HepG2 (cell line): ENCODE measurements around the gene PRPSAP1. TPM values are rescaled to one million over a fixed set of nuclear protein-coding genes. Genes with fewer than 3 reads are reported as not detected.

ENCODE experiments used
- BCL6 ChIP-seq: IDR thresholded peaks from 2 replicates; pipeline ENCODE4 v1.6.1; 2016; ENCODE audit warnings: missing genetic modification reagents, missing compliant biosample characterization
- BRCA1 ChIP-seq: sonication (generic); formaldehyde crosslinking; IDR thresholded peaks from 2 replicates; pipeline ENCODE4 v1.4.0; 2020; ENCODE audit warnings: missing genetic modification reagents
- FOXA3 ChIP-seq: IDR thresholded peaks from 2 replicates; pipeline ENCODE4 v1.6.1; 2016; ENCODE audit warnings: missing genetic modification reagents, missing compliant biosample characterization
- GATAD1 ChIP-seq: IDR thresholded peaks from 2 replicates; pipeline ENCODE4 v1.6.1; 2016; ENCODE audit warnings: missing genetic modification reagents, missing compliant biosample characterization
- HNF4A ChIP-seq: sonication (generic); formaldehyde crosslinking; IDR thresholded peaks from 2 replicates; pipeline ENCODE4 v1.4.0; 2020; ENCODE audit warnings: missing genetic modification reagents
- MAF1 ChIP-seq: sonication (generic); formaldehyde crosslinking; IDR thresholded peaks from 2 replicates; pipeline ENCODE4 v1.5.0; 2020; ENCODE audit warnings: missing genetic modification reagents, borderline replicate concordance
- MED1 ChIP-seq: sonication (generic); formaldehyde crosslinking; IDR thresholded peaks from 2 replicates; pipeline ENCODE4 v1.4.0; 2020; ENCODE audit warnings: missing genetic modification reagents
- NBN ChIP-seq: fragments of 450-650 bp; conservative IDR thresholded peaks from 2 replicates; pipeline ENCODE4 v1.6.1; 2017
- NRL ChIP-seq: sonication (generic); formaldehyde crosslinking; IDR thresholded peaks from 2 replicates; pipeline ENCODE4 v1.5.0; 2020; ENCODE audit warnings: missing genetic modification reagents, mild to moderate bottlenecking, moderate library complexity, borderline replicate concordance
- PTBP1 ChIP-seq: fragments of 200-400 bp; formaldehyde crosslinking; IDR thresholded peaks from 2 replicates; pipeline ENCODE4 v1.6.1; 2018; ENCODE audit warnings: low read length, low read depth; ENCODE audit not compliant: poor library complexity, severe bottlenecking
- RAD21 ChIP-seq: fragments of 450-650 bp; formaldehyde crosslinking; IDR thresholded peaks from 2 replicates; pipeline ENCODE4 v1.5.0; 2020; ENCODE audit warnings: mild to moderate bottlenecking
- SMAD3 ChIP-seq: sonication (generic); formaldehyde crosslinking; IDR thresholded peaks from 2 replicates; pipeline ENCODE4 v1.4.0; 2020; ENCODE audit warnings: missing genetic modification reagents
- THAP11 ChIP-seq: IDR thresholded peaks from 2 replicates; pipeline ENCODE4 v1.6.1; 2016; ENCODE audit warnings: missing biosample characterization, missing genetic modification reagents
- TP53 ChIP-seq: sonication (generic); formaldehyde crosslinking; conservative IDR thresholded peaks from 2 replicates; pipeline ENCODE4 v1.4.0; 2020; ENCODE audit warnings: missing genetic modification reagents
- ZSCAN12 ChIP-seq: sonication (generic); formaldehyde crosslinking; IDR thresholded peaks from 2 replicates; pipeline ENCODE4 v1.9.0; 2021; ENCODE audit warnings: mild to moderate bottlenecking, missing genetic modification reagents
- polyA plus RNA-seq, 8 experiments: library from polyadenylated mRNA; depleted of rRNA in 3 of 8; stranded (reverse) in 7 of 8; unstranded in 1 of 8; fragments of >200 nt; fragmentation: Illumina TruSeq in 4 of 8; extraction: Trizol in 4 of 8; gene quantifications; 2 replicates each; pipeline versions ENCODE4 v1.2.1 to v1.2.3, GENCODE V29; 2011 to 2016; ENCODE audit warnings: low read depth in 4 of 8, missing spikeins in 1 of 8, mixed read lengths in 1 of 8; ENCODE audit not compliant: insufficient read depth in 1 of 8
- total RNA-seq, 5 experiments: library from RNA; depleted of rRNA; stranded (reverse); fragments of >200 nt; fragmentation: Illumina TruSeq; extraction: Trizol; gene quantifications; 2 replicates each; pipeline ENCODE4 v1.2.3, GENCODE V29; 2016; ENCODE audit warnings: low read depth in 1 of 5
- TF ChIP-seq, protein P1 (sequence below): sonication (generic); formaldehyde crosslinking; IDR thresholded peaks from 2 replicates; pipeline ENCODE4 v1.8.0; 2022; ENCODE audit warnings: missing genetic modification reagents, mild to moderate bottlenecking, inconsistent platforms, borderline replicate concordance
- TF ChIP-seq, protein P2 (sequence below): sonication (generic); formaldehyde crosslinking; IDR thresholded peaks from 2 replicates; pipeline ENCODE4 v1.5.0; 2020; ENCODE audit warnings: mild to moderate bottlenecking, missing genetic modification reagents
- TF ChIP-seq, protein P3 (sequence below): sonication (generic); formaldehyde crosslinking; IDR thresholded peaks from 2 replicates; pipeline ENCODE4 v1.5.0; 2020; ENCODE audit warnings: mild to moderate bottlenecking, missing genetic modification reagents, borderline replicate concordance
- TF ChIP-seq, protein P4 (sequence below): sonication (generic); formaldehyde crosslinking; IDR thresholded peaks from 2 replicates; pipeline ENCODE4 v1.4.0; 2020; ENCODE audit warnings: missing genetic modification reagents, borderline replicate concordance
- TF ChIP-seq, protein P5 (sequence below): sonication (generic); IDR thresholded peaks from 2 replicates; pipeline ENCODE4 v1.6.1; 2016; ENCODE audit warnings: low read depth, borderline replicate concordance

The PRPSAP1 gene
- total and polyA plus RNA-seq, 2 of the 13 experiments (the other 11 are each of a cell fraction or from before 2014, with no cell fraction given) = 91.1 to 314 TPM

DNA sequence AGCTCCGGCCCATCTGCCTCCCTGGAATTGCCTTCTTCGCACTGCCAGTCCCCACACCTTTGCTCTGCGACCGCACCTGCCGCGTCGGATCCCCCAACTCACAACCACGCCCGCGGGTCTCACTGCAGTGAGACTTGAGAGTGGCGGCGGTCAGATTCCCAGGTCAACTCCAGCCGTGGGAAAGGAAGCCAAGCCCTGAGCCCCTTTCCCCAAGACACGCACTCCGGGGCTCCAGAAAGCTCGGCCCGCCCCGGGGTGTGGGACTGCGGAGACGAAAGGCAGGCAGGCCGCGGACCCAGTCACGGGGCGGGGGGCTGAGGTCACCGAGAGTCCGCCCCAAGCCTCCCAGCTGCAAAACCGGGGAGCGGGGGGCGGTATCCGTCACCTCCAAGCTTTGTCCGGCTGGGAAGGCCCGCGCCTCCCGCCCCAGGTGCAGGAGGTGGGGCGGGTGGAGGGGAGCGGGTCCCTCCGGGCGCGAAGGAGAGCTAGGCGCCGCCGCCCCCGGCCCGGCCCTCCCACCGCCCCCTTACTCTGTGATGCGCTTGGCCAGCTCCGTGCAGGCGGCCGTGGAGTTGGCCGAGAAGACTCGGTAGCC lies 615 bp downstream of the PRPSAP1 start (continued):
- TF ChIP-seq, protein P1, sequence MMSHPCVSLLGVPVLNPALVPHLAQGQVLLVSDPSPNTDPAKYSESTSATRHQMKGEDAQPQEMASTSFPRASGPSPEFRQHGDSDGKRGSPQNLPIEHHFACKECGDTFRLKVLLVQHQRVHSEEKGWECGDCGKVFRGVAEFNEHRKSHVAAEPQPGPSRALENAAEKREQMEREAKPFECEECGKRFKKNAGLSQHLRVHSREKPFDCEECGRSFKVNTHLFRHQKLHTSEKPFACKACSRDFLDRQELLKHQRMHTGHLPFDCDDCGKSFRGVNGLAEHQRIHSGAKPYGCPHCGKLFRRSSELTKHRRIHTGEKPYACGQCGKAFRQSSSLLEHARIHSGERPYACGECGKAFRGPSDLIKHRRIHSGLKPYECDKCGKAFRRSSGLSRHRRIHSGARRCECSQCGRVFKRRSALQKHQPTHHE = peak; percentile 39; the same call in 1 of the 2 replicates
- TF ChIP-seq NRL (CRISPR knock-in tag) = 0 out of 2 replicates have a peak, but pooled peaks have one; percentile 41
- no peak for TF ChIP-seq NBN
- no peak for TF ChIP-seq HNF4A
- no peak for TF ChIP-seq MAF1 (CRISPR knock-in tag)
- TF ChIP-seq SMAD3 = no peak
- TF ChIP-seq BCL6 (CRISPR knock-in tag) = no peak
- no peak for TF ChIP-seq TP53
- no peak for TF ChIP-seq GATAD1
- TF ChIP-seq, protein P2, sequence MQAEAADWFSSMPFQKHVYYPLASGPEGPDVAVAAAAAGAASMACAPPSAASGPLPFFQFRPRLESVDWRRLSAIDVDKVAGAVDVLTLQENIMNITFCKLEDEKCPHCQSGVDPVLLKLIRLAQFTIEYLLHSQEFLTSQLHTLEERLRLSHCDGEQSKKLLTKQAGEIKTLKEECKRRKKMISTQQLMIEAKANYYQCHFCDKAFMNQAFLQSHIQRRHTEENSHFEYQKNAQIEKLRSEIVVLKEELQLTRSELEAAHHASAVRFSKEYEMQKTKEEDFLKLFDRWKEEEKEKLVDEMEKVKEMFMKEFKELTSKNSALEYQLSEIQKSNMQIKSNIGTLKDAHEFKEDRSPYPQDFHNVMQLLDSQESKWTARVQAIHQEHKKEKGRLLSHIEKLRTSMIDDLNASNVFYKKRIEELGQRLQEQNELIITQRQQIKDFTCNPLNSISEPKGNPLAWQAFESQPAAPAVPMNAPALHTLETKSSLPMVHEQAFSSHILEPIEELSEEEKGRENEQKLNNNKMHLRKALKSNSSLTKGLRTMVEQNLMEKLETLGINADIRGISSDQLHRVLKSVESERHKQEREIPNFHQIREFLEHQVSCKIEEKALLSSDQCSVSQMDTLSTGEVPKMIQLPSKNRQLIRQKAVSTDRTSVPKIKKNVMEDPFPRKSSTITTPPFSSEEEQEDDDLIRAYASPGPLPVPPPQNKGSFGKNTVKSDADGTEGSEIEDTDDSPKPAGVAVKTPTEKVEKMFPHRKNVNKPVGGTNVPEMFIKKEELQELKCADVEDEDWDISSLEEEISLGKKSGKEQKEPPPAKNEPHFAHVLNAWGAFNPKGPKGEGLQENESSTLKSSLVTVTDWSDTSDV (CRISPR knock-in tag) = no peak
- TF ChIP-seq, protein P3, sequence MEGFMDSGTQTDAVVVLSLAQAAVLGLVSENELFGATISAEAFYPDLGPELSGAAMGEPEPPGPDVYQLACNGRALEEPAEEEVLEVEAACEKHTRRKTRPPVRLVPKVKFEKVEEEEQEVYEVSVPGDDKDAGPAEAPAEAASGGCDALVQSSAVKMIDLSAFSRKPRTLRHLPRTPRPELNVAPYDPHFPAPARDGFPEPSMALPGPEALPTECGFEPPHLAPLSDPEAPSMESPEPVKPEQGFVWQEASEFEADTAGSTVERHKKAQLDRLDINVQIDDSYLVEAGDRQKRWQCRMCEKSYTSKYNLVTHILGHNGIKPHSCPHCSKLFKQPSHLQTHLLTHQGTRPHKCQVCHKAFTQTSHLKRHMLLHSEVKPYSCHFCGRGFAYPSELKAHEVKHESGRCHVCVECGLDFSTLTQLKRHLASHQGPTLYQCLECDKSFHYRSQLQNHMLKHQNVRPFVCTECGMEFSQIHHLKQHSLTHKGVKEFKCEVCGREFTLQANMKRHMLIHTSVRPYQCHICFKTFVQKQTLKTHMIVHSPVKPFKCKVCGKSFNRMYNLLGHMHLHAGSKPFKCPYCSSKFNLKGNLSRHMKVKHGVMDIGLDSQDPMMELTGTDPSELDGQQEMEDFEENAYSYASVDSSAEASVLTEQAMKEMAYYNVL (CRISPR knock-in tag) = no peak
- TF ChIP-seq, protein P4, sequence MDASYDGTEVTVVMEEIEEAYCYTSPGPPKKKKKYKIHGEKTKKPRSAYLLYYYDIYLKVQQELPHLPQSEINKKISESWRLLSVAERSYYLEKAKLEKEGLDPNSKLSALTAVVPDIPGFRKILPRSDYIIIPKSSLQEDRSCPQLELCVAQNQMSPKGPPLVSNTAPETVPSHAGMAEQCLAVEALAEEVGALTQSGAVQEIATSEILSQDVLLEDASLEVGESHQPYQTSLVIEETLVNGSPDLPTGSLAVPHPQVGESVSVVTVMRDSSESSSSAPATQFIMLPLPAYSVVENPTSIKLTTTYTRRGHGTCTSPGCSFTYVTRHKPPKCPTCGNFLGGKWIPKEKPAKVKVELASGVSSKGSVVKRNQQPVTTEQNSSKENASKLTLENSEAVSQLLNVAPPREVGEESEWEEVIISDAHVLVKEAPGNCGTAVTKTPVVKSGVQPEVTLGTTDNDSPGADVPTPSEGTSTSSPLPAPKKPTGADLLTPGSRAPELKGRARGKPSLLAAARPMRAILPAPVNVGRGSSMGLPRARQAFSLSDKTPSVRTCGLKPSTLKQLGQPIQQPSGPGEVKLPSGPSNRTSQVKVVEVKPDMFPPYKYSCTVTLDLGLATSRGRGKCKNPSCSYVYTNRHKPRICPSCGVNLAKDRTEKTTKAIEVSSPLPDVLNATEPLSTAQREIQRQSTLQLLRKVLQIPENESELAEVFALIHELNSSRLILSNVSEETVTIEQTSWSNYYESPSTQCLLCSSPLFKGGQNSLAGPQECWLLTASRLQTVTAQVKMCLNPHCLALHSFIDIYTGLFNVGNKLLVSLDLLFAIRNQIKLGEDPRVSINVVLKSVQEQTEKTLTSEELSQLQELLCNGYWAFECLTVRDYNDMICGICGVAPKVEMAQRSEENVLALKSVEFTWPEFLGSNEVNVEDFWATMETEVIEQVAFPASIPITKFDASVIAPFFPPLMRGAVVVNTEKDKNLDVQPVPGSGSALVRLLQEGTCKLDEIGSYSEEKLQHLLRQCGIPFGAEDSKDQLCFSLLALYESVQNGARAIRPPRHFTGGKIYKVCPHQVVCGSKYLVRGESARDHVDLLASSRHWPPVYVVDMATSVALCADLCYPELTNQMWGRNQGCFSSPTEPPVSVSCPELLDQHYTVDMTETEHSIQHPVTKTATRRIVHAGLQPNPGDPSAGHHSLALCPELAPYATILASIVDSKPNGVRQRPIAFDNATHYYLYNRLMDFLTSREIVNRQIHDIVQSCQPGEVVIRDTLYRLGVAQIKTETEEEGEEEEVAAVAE (CRISPR knock-in tag) = no peak
- no peak for TF ChIP-seq BRCA1 (CRISPR knock-in tag)
- TF ChIP-seq, protein P5, sequence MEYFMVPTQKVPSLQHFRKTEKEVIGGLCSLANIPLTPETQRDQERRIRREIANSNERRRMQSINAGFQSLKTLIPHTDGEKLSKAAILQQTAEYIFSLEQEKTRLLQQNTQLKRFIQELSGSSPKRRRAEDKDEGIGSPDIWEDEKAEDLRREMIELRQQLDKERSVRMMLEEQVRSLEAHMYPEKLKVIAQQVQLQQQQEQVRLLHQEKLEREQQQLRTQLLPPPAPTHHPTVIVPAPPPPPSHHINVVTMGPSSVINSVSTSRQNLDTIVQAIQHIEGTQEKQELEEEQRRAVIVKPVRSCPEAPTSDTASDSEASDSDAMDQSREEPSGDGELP = no peak
- TF ChIP-seq PTBP1 = peak; percentile 74
- no peak for TF ChIP-seq THAP11 (CRISPR knock-in tag)
- TF ChIP-seq MED1 (CRISPR knock-in tag) = no peak
- no peak for TF ChIP-seq ZSCAN12
- no peak for TF ChIP-seq RAD21 (CRISPR knock-in tag)
- no peak for TF ChIP-seq FOXA3 (CRISPR knock-in tag)
